ENCODE results near the gene HOXB7. TPM values are rescaled to one million over a fixed set of nuclear protein-coding genes. Genes with fewer than 3 reads are reported as not detected.
A peak's percentile ranks its signal among the peaks of the same experiment; 100 is the strongest.

HOXB7 gene
- total RNA-seq, 1 donor from 2014 or later = 8.5 TPM

GRCh38 chr17:48600244-48601098 is 10.3 kb downstream of the HOXB7 start:
- DNase-seq (ENCODE audit: low read depth, low spot score) = no peak
- Mint-ChIP-seq H3K36me3 (ENCODE audit: low read depth) (peaks cover 8% of the 10 kb centered on the region), H3K9me3 (no peaks in the 10 kb centered on the region), H3K4me3 (peak overlapping the region; percentile 81), H3K27me3 (ENCODE audit: low read depth) (peaks cover 100% of the 10 kb centered on the region), H3K4me1 (peaks cover 3% of the 10 kb centered on the region), H3K27ac (ENCODE audit: unreplicated experiment) (no peak overlapping the region)
- no peak for TF ChIP-seq CTCF (conservative IDR thresholded peaks at IDR 0.05)

- peaks cover 100% of the 10 kb centered on the region for H3K27me3 Mint-ChIP-seq (ENCODE audit: low read depth)
- no peak for DNase-seq (ENCODE audit: low read depth, low spot score)
- no peak for TF ChIP-seq CTCF (conservative IDR thresholded peaks at IDR 0.05)
- H3K27ac Mint-ChIP-seq (ENCODE audit: unreplicated experiment) = no peak overlapping the region
- peak overlapping the region; percentile 81 for H3K4me3 Mint-ChIP-seq
- no peaks in the 10 kb centered on the region for H3K9me3 Mint-ChIP-seq
- H3K36me3 Mint-ChIP-seq (ENCODE audit: low read depth) = peaks cover 10% of the 10 kb centered on the region
- H3K4me1 Mint-ChIP-seq = peaks cover 3% of the 10 kb centered on the region
Measured at GRCh38 chr17:48599354-48599753, 11.5 kb downstream of the HOXB7 start.

GRCh38 chr17:48598736-48599135 is 12.1 kb downstream of the HOXB7 start:
- peak overlapping the region; percentile 81 for H3K4me3 Mint-ChIP-seq
- H3K27me3 Mint-ChIP-seq (ENCODE audit: low read depth) = peaks cover 100% of the 10 kb centered on the region
- H3K27ac Mint-ChIP-seq (ENCODE audit: unreplicated experiment) = peak overlapping the region; percentile 54
- H3K4me1 Mint-ChIP-seq = peaks cover 7% of the 10 kb centered on the region
- TF ChIP-seq CTCF (conservative IDR thresholded peaks at IDR 0.05) = no peak
- DNase-seq (ENCODE audit: low read depth, low spot score) = no peak
- no peaks in the 10 kb centered on the region for H3K9me3 Mint-ChIP-seq
- H3K36me3 Mint-ChIP-seq (ENCODE audit: low read depth) = peaks cover 11% of the 10 kb centered on the region

- Mint-ChIP-seq H3K27ac (ENCODE audit: unreplicated experiment) (peak overlapping the region; percentile 90), H3K9me3 (no peaks in the 10 kb centered on the region), H3K27me3 (ENCODE audit: low read depth) (peaks cover 100% of the 10 kb centered on the region), H3K4me1 (peaks cover 12% of the 10 kb centered on the region), H3K36me3 (ENCODE audit: low read depth) (peaks cover 13% of the 10 kb centered on the region), H3K4me3 (peak overlapping the region; percentile 81)
- TF ChIP-seq CTCF (conservative IDR thresholded peaks at IDR 0.05) = no peak
- no peak for DNase-seq (ENCODE audit: low read depth, low spot score)
Measured at GRCh38 chr17:48597778-48598631, 12.8 kb downstream of the HOXB7 start.

- H3K27me3 Mint-ChIP-seq (ENCODE audit: low read depth) = peaks cover 100% of the 10 kb centered on the region
Measured at GRCh38 chr17:48597528-48597777, 13.4 kb downstream of the HOXB7 start.

More at GRCh38 chr17:48597528-48597777, 13.4 kb downstream of the HOXB7 start:
- no peak for DNase-seq (ENCODE audit: low read depth, low spot score)
- H3K27ac Mint-ChIP-seq (ENCODE audit: unreplicated experiment) = peak overlapping the region; percentile 16
- H3K9me3 Mint-ChIP-seq = no peaks in the 10 kb centered on the region
- H3K36me3 Mint-ChIP-seq (ENCODE audit: low read depth) = peaks cover 18% of the 10 kb centered on the region
- H3K4me3 Mint-ChIP-seq = peak overlapping the region; percentile 81
- TF ChIP-seq CTCF (conservative IDR thresholded peaks at IDR 0.05) = no peak
- peaks cover 16% of the 10 kb centered on the region for H3K4me1 Mint-ChIP-seq

Measured in neural crest cell (in vitro differentiated cells).